GM18520 (cell line): ENCODE results near the gene RAB7A.

ENCODE experiments used
- ATAC-seq: cut with Tn5 transposase; IDR thresholded peaks from one replicate; pipeline ENCODE4 v1.9.1; 2021; ENCODE audit not compliant: unreplicated experiment

Gene RAB7A

DNA sequence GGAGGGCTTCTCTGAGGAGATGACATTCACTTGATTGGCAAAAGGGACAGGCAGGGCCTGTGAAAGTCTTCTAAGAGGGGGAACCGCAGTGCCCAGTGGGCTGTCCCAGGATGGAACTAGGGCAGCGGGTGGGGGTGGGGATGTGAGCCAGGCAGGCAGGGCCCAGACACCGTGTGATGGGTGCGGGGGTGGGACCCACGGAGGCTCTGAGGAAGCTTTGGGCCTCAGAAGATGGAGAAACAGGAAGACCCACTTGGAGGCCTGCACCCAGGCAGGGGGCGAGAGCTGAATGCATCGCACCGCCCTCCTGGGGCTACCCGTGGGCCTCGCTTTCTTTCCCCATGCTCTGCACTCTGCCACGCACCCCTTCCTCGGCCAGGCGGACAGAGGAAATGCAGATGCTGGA is 120.5 kb downstream of the RAB7A start:
- ATAC-seq: no peak

DNA sequence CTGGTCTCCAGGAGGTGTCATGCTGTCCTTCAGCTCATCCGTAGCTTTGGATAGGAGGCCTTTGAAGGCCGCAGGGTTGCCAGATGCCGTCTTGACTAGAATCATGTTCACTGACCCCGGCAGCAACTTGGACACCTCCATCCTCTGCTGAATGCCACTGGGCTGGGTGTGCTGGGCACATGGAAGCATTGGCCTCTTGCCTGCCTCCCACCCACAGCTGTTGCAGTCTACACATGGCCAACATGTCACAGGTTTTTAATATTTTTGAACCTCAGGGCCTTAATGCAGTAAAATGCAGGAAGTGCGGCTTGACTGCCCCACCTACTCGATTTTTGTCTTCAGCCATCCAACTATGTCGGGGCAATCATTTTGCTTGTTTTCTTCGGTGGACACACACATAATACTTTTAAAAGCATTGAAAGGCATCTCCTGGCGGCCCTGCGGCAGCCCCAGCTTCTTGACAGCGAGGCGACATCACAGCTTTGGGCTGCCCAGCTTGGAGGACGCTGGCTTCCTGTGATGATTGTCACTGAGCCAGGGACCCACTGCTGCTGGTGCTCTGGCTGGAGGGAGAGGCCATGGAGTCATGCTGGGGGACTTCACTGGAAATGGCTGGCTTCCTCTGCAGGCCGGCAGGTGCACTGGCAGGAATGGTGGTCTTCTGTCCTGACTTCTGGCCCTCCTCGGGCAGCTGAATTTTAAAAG is 121.8 kb downstream of the RAB7A start:
- ATAC-seq: no peak

DNA sequence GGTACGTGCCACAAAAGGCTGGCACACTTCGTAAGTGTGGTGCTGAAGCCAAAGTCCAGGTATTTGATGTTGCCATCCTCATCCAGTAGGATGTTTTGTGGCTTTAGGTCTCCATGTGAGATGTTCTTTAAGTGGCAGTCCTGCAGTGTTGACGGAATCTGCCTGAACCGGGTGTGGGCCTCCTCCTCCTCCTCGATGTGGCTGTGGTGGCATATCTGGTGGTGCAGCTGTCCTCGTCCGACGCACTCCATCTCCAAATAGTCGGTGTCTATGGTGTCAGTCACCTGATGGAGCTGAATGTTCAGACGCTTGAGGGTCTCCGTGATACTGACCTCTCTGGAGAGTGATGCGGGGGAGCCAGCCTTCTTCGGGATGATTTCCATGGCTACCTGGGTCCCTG is 123.0 kb downstream of the RAB7A start:
- ATAC-seq: no peak

DNA sequence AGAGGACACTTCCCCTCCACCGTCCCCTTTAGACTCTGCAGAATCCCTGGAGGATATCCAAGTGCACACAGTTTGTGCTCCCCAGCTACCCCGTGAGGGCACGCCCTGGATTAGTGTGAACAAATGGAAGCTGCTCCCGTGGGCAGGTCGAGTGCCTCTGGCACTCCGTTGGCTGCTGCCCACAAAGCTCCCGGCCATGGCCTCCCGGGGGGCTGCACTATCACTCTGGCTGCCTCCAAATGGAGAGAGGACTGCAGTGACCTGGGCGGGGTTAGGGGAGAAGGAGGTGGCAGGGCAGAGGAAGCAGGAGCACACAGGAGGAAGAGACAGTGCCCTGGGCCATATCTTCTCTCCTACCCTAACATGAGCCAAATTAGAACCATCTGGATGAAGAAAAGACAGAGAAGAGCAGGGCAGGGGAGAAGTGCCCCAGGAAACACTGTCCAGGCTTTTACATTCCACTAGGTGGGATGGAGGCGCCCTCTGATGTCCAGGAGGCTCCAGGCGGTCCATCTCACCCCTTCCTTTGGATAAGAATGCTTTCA is 124.0 kb downstream of the RAB7A start:
- ATAC-seq: no peak

DNA sequence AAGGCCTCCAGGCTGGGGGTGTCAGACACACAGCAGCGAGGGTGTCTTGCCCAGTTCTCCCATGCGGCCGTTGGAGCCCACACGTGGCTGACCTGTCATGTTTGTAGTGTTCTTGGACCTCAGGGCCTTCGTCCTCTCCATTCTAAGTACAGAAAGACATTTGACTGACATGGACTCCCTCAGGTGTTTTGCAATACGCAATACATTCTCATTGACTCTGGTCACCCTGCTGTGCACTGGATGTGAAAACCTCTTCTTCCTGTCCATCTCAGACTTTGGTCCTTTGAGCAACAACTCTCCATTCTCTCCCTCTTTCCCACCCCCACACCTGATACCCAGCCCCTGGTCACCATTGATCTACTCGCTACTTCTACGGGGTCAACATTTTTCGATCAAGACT is 124.6 kb downstream of the RAB7A start:
- no peak for ATAC-seq

DNA sequence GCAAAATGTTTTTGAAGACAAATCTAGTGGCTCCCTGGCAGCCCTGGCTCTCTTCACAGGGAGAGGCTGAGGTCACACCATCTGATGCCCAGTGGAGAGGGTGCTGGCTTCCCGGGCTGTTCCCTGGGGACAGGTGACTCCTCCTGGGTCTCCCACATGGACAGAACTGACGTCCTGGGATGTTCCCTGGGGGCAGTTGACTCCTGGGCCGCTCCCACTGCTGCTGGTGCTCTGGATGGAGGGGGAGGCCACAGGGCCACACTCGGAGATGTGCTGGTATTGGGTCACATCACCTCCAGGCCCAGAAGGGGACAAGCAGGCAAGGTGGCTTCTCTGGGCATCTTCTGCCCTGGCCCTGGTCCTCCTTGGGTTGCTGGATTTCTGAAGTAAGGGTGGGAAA is 125.6 kb downstream of the RAB7A start:
- ATAC-seq: no peak

DNA sequence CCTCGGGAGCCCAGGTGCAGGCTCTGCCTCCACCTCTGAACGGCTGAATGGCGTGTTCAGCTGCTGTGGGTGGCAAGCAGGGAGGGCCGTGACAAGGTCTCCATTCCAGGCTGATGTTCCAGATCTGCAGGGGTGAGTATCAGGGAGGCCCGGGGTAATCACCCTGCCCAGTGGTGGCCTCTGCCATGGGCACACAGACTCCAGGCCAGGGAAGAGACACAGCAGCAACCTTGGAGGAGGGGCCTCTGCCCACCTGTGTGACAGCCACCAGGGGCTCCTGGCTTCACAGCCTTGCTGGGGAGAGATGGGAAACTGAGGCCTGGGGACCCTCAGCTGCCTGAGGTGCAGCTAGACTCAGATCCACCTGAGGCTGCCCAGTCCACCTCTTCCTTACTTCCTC is 127.8 kb downstream of the RAB7A start:
- no peak for ATAC-seq

DNA sequence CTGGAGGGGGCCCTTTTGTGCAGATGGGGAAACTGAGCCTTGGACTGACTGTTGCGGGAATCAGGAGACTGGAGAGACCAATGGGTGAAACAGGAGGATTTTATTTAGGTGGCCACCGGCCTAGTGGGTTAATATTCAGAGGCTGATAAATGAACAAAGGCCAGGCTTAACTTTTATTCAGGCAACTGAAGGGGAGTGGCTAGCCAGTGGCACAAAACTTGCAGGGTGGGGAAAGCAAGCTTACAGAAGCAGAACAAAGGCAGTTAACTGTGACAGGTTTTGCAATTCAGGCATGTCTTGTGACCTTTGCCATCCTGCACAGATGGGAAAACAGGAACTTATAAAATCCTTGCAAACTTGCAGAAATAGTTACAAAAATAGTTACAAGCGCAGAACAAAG is 128.5 kb downstream of the RAB7A start:
- ATAC-seq: no peak

DNA sequence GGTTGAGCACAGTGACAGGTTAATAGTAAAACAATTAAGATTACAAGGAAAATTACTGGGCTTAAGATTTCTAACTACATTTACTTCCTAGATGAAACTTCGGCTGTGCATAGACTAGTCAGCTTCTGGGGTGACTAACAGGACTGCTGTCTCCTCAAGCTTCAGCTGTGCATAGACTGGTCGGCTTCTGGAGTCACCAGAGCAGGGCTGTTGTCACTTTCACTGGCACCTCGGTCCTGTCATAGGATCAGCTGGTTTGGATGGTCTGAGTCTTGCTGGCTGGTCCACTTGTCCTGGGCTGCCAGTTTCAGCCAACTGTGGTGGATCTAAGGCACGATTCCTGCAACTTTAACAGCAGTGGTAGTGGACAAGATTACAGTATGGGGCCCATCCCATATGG is 129.6 kb downstream of the RAB7A start:
- ATAC-seq: no peak

DNA sequence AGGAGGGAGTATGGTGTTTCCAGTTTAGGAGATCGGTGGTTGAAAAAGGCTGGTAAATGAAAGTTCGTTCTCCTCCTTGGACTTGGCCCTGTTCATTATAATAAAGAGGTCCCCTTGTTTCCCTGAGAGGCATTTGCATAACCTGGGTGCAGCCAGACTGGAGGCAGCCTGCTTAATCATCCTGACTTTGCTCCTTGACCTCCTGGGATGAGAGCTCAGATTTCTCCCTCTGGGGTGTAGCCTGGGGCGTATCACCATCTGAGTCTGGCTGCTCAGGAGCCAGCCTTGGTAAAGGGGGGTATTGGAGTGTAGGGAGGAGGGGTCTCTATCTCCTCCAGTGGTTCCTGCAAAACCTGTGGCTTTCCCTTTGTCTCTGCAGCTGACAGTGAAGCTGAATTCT is 132.2 kb downstream of the RAB7A start:
- ATAC-seq: no peak

DNA sequence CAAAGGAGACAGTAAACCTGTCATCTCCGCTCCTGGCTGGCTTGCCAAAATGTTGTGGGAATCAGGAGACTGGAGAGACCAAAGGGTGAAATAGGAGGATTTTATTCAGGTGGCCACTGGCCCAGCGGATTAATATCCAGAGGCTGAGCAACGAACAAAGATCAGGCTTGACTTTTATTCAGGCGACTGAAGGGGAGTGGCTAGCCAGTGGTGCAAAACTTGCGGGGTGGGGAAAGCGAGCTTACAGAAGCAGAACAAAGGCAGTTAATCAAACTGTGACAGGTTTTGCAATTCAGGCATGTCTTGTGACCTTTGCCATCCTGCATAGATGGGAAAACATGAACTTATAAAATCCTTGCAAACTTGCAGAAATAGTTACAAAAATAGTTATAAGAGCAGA is 133.6 kb downstream of the RAB7A start:
- ATAC-seq: no peak

DNA sequence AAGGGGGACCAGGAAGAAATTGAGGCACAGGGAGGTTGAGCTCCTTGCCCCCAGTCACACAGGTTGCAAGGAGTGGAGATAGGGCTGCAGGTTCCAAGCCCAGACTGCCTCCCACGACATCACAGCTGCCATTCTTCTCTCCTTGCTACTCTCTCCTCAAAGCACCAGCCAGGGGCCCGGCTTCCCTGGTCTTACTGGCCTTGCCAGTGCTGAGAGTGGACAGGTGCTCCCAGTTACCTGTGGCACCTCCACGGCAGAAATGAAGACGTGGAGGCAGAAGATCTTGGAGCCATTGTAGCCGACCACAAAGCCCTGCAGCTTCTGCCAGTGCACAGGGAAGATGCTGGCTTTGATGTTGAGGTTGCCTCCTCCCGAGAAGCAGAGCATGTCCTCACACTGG is 135.5 kb downstream of the RAB7A start:
- ATAC-seq: no peak

DNA sequence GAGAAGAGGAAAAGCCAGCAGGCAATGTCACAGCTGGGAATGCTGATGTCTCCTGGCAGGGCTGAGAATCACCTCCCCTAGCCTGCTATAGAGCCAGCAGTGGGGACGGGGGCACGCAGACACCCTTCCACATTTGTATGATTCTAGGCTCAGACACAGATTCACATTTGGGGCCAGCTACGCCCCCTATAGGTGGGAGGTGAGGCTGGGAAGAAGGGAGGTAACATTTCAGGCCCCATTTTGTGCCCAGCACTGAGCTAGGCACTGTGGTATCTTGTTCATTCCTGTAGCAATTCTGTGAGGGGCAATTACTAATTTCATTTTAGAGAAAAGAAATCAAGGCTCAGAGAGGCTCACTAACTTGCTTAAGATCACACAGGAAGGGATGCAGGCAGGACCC is 137.6 kb downstream of the RAB7A start:
- no peak for ATAC-seq
